Large intestine (tissue), 3 donors: ENCODE measurements around the gene SIAE. TPM values are rescaled to one million over a fixed set of nuclear protein-coding genes. Genes with fewer than 3 reads are reported as not detected.
A peak's percentile ranks its signal among the peaks of the same experiment; 100 is the strongest.

ENCODE experiments used
- DNase-seq, 2 donors: peaks; one replicate each; pipeline versions ENCODE4 v3.0.0 to v3.0.0-alpha.2; 2013
- H3K27ac ChIP-seq: one replicate; pipeline ENCODE4 v1.5.1; 2013; ENCODE audit warnings: low read length
- H3K27me3 ChIP-seq: 2 replicates; pipeline ENCODE4 v1.6.1; 2013; ENCODE audit warnings: low read length; ENCODE audit not compliant: control insufficient read depth, insufficient read depth
- H3K36me3 ChIP-seq: 2 replicates; pipeline ENCODE4 v1.6.1; 2013; ENCODE audit warnings: low read length; ENCODE audit not compliant: control insufficient read depth, insufficient read depth
- H3K4me1 ChIP-seq: one replicate; pipeline ENCODE4 v1.6.1; 2013; ENCODE audit warnings: low read length; ENCODE audit not compliant: control insufficient read depth, insufficient read depth
- H3K4me3 ChIP-seq: one replicate; pipeline ENCODE4 v1.5.1; 2013; ENCODE audit warnings: low read length
- H3K9me3 ChIP-seq: one replicate; pipeline ENCODE4 v1.6.1; 2013; ENCODE audit warnings: mild to moderate bottlenecking, low read depth, low read length, moderate library complexity; ENCODE audit not compliant: control insufficient read depth
- WGBS: methylation state at CpG from one replicate; pipeline ENCODE4 v1.1.5; 2013; ENCODE audit warnings: low lambda C conversion rate; ENCODE audit not compliant: insufficient coverage; 5-methylcytosine and 5-hydroxymethylcytosine counted together
- polyA plus RNA-seq: library from polyadenylated mRNA; unstranded; fragments of 120-200 nt; gene quantifications from one replicate; pipeline ENCODE4 v1.2.1, GENCODE V29; 2013

Gene SIAE
- polyA plus RNA-seq, 1 donor, result 48.1 TPM

- WGBS, result no CpG with 5 or more reads among the region's 4 CpGs
Measured at GRCh38 chr11:124707829-124708228, 34.3 kb upstream of the SIAE start.

GRCh38 chr11:124700028-124700427 lies 26.5 kb upstream of the SIAE start:
- DNase-seq, result no peak

More at GRCh38 chr11:124707829-124708228, 34.3 kb upstream of the SIAE start:
- Histone ChIP-seq H3K4me1 (no peaks in the 10 kb centered on the region), H3K27me3 (no peaks in the 10 kb centered on the region), H3K27ac (no peak overlapping the region), H3K9me3 (peaks cover 3% of the 10 kb centered on the region), H3K4me3 (no peak overlapping the region), H3K36me3 (no peaks in the 10 kb centered on the region)
- DNase-seq, result no peak

DNA sequence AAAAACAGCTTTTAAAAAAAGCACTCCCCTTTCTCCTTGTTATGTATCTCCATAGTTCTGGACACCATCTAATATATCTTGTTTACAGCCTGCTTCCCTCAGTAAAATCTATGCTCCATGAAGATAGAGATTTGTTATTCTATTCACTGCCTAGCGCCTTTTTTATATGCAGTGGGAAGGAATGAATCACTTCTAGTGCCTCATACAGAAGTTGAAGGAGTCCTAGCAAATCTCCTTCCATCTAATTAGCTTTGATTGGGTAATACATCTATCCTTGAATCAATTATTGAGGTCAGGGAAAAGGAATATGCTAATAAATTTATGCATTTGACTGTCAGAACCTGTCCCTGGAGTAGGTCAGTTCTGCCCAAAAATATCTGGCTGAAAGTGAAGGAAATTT lies 26.0 kb upstream of the SIAE start:
- H3K9me3 ChIP-seq, result no peaks in the 10 kb centered on the region
- no peaks in the 10 kb centered on the region for H3K27me3 ChIP-seq
- H3K4me1 ChIP-seq, result no peaks in the 10 kb centered on the region
- WGBS, result 83% methylated on average over 1 of the region's 1 CpG
- H3K4me3 ChIP-seq, result no peak overlapping the region
- no peaks in the 10 kb centered on the region for H3K36me3 ChIP-seq
- no peak for DNase-seq
- no peak overlapping the region for H3K27ac ChIP-seq

More at GRCh38 chr11:124700028-124700427, 26.5 kb upstream of the SIAE start:
- no peak overlapping the region for H3K27ac ChIP-seq
- H3K27me3 ChIP-seq, result no peaks in the 10 kb centered on the region
- H3K4me1 ChIP-seq, result no peaks in the 10 kb centered on the region
- H3K9me3 ChIP-seq, result no peaks in the 10 kb centered on the region
- no peaks in the 10 kb centered on the region for H3K36me3 ChIP-seq
- no peak overlapping the region for H3K4me3 ChIP-seq

DNA sequence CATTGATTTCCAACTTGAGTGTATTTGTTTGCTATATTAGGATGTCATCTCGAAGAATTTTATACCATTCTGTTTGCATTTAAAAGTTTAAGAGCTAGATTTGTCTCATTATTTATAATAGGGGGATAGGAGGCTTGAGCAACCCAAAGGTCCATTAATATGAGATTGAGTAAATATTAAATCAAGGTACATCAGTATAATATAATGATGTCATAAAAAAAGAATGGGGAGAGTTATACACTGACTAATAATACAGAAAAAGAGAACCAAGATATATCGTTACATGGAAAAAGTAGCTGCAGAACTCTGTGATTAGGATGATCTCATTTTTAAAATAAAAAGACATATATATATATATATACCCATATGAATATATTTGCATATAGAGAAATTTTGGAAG lies 19.6 kb upstream of the SIAE start:
- WGBS, result 100% methylated on average over 1 of the region's 2 CpGs

DNA sequence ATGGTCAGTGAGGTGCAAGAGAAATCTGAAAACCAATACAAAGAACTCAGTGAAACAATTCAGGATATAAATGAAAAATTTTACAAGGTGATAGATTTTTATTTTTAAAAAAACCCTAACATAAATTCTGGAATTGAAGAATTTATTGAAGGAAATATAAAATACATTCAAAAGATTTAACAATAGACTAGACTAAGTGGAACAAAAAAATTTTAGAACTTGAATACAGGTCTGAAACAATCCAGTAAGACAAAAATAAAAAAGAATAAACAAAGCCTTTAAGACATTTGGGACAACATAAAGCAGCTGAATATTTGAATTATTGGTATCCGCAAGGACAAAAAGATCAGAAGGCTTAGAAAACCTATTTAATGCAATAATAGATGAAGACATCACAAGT lies 8.9 kb upstream of the SIAE start:
- DNase-seq, result no peak
- Histone ChIP-seq H3K9me3 (peaks cover 17% of the 10 kb centered on the region), H3K4me3 (no peak overlapping the region), H3K27me3 (no peaks in the 10 kb centered on the region), H3K4me1 (no peaks in the 10 kb centered on the region), H3K27ac (no peak overlapping the region), H3K36me3 (no peaks in the 10 kb centered on the region)
- 100% methylated on average over 1 of the region's 1 CpG for WGBS

More for the DNA sequence above, 19.6 kb upstream of the SIAE start:
- DNase-seq, result no peak
- Histone ChIP-seq H3K36me3 (no peaks in the 10 kb centered on the region), H3K27me3 (no peaks in the 10 kb centered on the region), H3K4me3 (no peak overlapping the region), H3K27ac (no peak overlapping the region), H3K4me1 (no peaks in the 10 kb centered on the region), H3K9me3 (no peaks in the 10 kb centered on the region)

GRCh38 chr11:124681421-124681820 lies 7.9 kb upstream of the SIAE start:
- Histone ChIP-seq H3K4me3 (no peak overlapping the region), H3K27me3 (no peaks in the 10 kb centered on the region), H3K9me3 (peaks cover 17% of the 10 kb centered on the region), H3K27ac (no peak overlapping the region), H3K4me1 (no peaks in the 10 kb centered on the region), H3K36me3 (no peaks in the 10 kb centered on the region)
- DNase-seq, result no peak
- WGBS, result 100% methylated on average over 1 of the region's 2 CpGs

DNA sequence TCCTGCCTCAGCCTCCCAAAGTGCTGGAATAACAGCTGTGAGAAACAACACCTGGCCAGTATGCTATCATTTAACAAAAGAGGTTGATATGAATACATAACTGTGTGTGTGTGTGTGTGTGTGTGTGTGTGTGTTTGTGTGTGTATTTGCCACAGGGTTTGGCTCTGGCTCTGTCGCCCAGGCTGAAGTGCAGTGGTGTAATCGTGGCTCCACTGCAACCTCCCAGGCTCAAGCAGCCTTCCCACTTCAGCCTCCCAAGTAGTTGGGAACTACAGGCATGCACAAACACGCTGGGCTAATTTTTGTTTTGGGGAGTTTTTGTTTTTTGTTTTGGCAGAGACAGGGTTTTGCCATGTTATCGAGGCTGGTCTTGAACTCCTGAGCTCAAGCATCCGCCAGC lies 4.9 kb upstream of the SIAE start:
- Histone ChIP-seq H3K27me3 (no peaks in the 10 kb centered on the region), H3K4me1 (no peaks in the 10 kb centered on the region), H3K36me3 (no peaks in the 10 kb centered on the region), H3K27ac (no peak overlapping the region), H3K9me3 (peaks cover 15% of the 10 kb centered on the region), H3K4me3 (no peak overlapping the region)
- 83% methylated on average over 1 of the region's 5 CpGs for WGBS
- no peak for DNase-seq

GRCh38 chr11:124676386-124676785 lies 2.8 kb upstream of the SIAE start:
- Histone ChIP-seq H3K27me3 (no peaks in the 10 kb centered on the region), H3K27ac (no peak overlapping the region), H3K36me3 (no peaks in the 10 kb centered on the region), H3K4me1 (peaks cover 4% of the 10 kb centered on the region), H3K4me3 (no peak overlapping the region), H3K9me3 (no peaks in the 10 kb centered on the region)
- no peak for DNase-seq
- 90% methylated on average over 2 of the region's 2 CpGs for WGBS

DNA sequence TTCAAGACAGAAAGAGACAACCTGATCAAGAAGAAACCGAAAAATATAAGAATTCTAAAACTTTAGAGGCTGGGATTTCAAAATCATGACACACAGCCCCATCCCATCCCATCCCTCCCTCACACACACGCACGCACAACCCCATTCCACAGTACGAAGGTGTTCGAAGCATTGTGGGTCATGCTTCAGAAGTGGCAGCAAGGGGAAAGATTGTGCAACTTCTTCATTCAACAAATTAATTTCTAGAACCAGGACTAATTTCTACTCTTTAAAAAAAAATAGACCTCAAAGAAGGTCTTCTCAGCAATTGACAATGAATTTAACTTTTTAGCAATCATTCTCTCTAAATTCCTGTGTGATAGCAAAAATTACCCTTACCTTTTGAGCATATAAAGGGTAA lies 1.0 kb upstream of the SIAE start:
- H3K4me3 ChIP-seq, result peak overlapping the region; percentile 63
- H3K4me1 ChIP-seq, result peaks cover 7% of the 10 kb centered on the region
- no peak for DNase-seq
- no peaks in the 10 kb centered on the region for H3K36me3 ChIP-seq
- H3K9me3 ChIP-seq, result no peaks in the 10 kb centered on the region
- H3K27me3 ChIP-seq, result no peaks in the 10 kb centered on the region
- no peak overlapping the region for H3K27ac ChIP-seq
- WGBS, result 50% methylated on average over 1 of the region's 5 CpGs

DNA sequence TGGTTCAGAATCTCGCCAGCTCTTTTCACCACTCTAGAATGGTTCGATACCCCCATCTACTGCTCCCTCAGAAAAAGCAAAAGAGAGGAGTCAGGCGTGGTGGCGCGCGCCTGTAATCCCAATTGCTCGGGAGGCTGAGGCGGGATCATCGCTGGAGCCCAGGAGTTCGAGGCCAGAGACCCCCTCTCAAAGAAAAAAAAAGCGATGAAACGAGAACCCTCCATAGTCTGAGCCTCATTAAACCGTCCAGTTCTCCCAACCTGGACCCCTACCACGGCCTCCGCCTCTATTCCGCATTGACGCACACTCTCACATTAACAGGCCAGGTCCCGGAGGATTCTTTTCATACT lies 604 bp upstream of the SIAE start:
- Histone ChIP-seq H3K27me3 (no peaks in the 10 kb centered on the region), H3K4me3 (peak overlapping the region; percentile 63), H3K9me3 (no peaks in the 10 kb centered on the region), H3K36me3 (no peaks in the 10 kb centered on the region), H3K4me1 (peaks cover 7% of the 10 kb centered on the region), H3K27ac (no peak overlapping the region)
- WGBS, result no CpG with 5 or more reads among the region's 18 CpGs
- no peak for DNase-seq

GRCh38 chr11:124672536-124673215 lies 863 bp downstream of the SIAE start:
- WGBS, result 0% methylated on average over 1 of the region's 7 CpGs
- peaks cover 7% of the 10 kb centered on the region for H3K36me3 ChIP-seq
- H3K4me1 ChIP-seq, result peaks cover 7% of the 10 kb centered on the region

More at GRCh38 chr11:124672536-124673215, 863 bp downstream of the SIAE start:
- Histone ChIP-seq H3K9me3 (no peaks in the 10 kb centered on the region), H3K27ac (peak overlapping the region; percentile 92), H3K4me3 (peak overlapping the region; percentile 63), H3K27me3 (no peaks in the 10 kb centered on the region)
- DNase-seq, result peak; percentile 51 to 85
